Stimulated activated CD8-positive, alpha-beta memory T cell treated with anti-CD3 and anti-CD28 coated beads, Interleukin-15, amount 100 ng/mL, for 24 hours (primary cell): ENCODE results near the gene SLC30A9.

Experiments used
- DNase-seq: peaks from one replicate; pipeline ENCODE4 v3.0.0-alpha.2; 2020; ENCODE audit warnings: low read depth

The SLC30A9 gene

GRCh38 chr4:41999321-41999720 lies 9.0 kb downstream of the SLC30A9 start:
- DNase-seq, result no peak

DNA sequence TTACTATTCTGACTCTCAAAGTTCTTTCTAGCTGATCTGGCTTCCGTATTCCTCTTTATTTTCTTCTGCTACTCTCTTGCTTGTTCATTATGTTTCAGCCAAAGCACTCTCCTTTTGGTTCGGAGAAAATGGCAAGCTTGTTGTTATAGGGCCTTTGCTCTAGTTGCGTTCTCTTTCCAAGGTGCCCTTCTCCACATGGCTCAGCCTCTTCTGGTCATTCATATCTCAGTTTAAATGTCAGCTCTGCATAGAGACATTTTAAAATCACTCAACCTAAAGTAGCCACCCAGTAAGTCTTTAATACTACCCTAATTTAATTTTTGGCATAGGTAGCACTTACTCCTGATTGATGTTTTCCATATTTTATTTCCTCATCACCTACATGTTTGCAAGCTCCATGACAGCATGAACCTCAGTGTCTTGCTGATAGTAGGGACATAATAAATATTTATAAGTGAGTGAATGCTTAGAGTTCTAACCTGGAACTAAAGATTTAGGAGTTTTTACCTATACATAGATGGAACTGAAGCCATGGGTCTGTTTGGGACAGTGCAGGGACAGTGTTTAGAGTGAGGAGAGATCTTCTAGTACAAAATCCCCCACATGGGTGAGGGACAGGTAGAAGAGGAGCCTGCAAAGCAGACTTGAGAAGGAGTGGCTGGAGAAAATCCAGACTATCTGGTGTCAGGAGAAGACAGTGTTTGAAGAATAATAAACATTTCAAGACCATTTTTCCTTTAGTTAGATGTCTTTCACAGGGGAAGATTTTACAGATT lies 17.9 kb downstream of the SLC30A9 start:
- DNase-seq, result no peak

DNA sequence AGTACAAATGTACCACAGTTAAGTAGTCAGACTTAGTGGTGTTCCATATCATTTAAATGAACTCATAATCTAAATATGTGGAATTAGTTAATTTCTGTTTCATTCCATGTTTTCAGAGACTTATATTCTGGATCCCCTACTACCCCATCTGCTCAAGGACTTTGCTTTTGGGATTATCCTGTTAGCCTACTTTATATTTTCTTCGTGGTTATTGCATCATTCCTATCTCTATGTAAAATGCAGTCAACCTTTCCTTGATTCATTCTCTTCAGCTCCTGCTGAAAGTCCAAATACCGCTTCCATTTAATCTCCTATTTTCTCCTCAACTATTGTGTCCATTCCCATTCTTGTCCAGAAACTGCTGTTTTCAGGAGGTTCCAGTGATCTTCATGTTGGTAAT lies 25.1 kb downstream of the SLC30A9 start:
- no peak for DNase-seq

GRCh38 chr4:42018451-42018850 lies 28.1 kb downstream of the SLC30A9 start:
- DNase-seq, result no peak

DNA sequence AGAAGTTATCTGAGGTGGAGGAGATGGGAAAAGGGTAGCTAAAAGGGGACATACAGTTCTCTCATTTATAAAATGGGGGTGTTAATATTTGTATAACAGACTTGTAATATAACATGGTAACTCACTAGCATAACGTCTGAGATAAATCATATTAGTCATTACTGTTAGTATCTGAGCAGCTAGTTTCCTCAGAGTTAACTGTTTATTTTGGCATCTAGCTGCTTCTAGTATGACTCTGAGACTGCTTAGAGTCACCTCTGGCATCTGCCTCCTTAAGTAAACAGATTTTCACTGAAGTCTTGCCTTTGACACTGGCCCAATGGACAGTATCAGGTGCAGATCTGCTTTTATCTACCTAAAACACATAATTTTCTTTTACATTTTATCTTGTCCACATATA lies 58.1 kb downstream of the SLC30A9 start:
- DNase-seq, result no peak

- DNase-seq, result no peak
Measured at GRCh38 chr4:42050516-42051249, 60.4 kb downstream of the SLC30A9 start.

DNA sequence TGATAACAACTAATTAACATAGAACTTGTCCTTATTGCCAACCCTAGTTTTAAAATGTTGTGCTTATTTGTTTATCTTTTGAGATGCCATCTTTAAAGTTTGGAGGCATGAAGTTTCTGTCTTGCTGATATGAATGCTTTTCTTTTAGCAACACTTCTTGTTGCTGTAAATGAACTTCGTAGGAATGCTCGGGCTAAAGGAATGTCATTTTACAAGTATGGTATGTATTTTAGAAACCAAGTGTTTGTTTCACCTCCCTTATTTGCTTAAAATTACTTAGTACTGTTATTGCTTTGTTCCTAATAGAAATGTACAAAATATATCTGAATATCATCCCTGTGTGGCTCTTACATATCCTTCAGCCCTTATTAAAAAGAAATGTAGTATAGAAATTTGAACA lies 76.1 kb downstream of the SLC30A9 start:
- DNase-seq, result no peak

- DNase-seq, result no peak
Measured at GRCh38 chr4:42067264-42067663, 76.9 kb downstream of the SLC30A9 start.

DNA sequence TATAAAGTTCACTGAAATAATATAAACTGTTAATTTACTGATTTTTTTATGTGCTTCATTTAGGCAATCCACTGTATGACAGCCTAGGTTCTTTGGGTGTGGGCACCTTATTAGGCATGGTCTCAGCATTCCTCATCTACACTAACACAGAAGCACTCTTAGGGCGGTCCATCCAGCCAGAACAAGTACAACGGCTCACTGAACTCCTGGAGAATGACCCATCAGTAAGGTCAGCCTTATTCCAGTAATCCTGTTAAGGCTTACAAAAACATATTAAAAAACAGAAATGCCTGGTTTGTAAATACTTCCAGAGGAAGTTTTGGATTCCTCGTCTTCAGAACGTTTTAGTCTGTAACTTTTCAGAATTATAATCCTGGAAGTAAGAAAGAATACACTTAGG lies 80.1 kb downstream of the SLC30A9 start:
- DNase-seq, result no peak

- DNase-seq, result no peak
Measured at GRCh38 chr4:42074294-42074693, 84.0 kb downstream of the SLC30A9 start.

DNA sequence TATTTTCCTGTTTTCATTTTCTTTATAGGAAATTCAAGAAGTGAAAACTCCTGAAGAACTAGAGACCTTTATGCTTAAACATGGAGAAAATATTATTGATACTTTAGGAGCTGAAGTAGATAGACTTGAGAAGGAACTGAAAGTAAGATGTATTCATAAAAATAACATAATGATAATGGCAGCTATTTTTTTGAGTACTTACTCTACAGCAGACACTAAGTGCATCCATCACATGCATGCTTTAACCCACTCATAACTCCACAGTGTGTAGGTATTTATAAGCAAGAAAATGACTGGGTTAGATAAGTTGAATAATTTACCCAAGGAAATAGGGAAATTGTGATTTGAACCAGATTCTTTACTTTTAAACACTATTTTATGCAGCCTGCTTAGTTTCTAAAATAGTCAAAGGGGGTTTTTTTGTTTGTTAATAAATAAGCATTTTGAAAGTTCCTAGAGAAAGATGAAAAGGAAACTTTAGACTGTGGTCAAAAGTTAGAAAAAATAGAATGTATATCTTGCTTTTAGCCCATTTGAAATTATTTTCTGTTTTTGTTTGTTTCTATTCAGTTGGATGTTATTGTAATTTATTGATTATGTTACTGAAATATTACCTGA lies 88.0 kb downstream of the SLC30A9 start:
- no peak for DNase-seq

- no peak for DNase-seq
Measured at GRCh38 chr4:42080306-42080705, 90.0 kb downstream of the SLC30A9 start.

DNA sequence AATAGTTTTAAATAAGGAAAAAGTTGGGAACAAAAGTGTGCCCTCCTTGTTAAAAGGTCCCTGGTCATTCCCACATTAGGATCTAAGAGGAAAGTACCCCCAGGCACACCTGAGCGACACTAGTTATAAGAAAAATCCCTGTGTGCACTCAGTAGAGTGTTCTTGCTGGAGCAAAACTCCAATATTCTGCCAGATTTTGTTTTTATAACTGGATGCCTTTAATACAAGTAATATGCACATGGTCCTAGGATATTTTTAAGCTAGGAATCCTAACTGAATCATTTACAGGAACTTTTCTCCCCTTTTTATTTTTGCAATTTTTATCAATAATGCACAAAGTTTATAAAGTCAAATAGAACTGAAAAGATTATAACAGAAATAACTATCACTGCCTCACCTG lies 93.5 kb downstream of the SLC30A9 start:
- DNase-seq, result no peak

DNA sequence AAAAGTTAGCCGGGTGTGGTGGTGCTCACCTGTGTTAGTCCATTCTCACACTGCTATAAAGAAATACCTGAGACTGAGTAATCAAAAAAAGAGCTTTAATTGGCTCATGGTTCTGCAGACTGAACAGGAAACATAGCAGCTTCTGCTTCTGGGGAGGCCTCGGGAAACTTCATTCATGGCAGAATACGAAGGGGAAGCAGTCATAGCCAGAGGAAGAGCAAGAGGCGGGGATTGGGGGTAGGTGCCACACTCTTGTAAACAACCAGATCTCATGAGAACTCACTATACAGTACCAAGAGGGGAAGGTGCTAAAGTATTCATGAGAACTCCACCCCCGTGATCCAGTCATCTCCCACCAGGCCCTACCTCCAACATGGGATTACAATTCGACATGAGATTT lies 98.1 kb downstream of the SLC30A9 start:
- DNase-seq, result no peak

DNA sequence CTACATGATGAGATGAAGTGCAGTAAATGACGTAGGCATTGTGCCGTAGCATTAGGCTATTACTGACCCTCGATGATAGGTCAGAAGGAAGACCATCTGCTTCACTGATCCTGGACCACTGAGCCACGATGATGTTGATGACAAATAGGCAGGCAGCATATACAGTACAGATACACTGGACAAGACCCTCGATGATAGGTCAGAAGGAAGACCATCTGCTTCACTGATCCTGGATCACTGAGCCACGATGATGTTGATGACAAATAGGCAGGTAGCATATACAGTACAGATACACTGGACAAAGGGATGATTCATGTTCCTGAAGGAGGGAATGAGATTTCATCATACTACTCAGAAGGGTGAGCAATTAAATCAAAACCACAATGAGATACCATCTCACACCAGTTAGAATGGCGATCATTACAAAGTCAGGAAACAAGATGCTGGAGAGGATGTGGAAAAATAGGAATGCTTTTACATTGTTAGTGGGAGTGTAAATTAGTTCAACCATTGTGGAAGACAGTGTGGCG lies 111.2 kb downstream of the SLC30A9 start:
- DNase-seq, result no peak

- no peak for DNase-seq
Measured at GRCh38 chr4:42104521-42104920, 114.2 kb downstream of the SLC30A9 start.

GRCh38 chr4:42112846-42113245 lies 122.5 kb downstream of the SLC30A9 start:
- DNase-seq, result no peak

GRCh38 chr4:42119886-42120285 lies 129.6 kb downstream of the SLC30A9 start:
- DNase-seq, result no peak

- DNase-seq, result no peak
Measured at GRCh38 chr4:42122237-42122636, 131.9 kb downstream of the SLC30A9 start.

GRCh38 chr4:42123071-42123644 lies 132.8 kb downstream of the SLC30A9 start:
- DNase-seq, result no peak

DNA sequence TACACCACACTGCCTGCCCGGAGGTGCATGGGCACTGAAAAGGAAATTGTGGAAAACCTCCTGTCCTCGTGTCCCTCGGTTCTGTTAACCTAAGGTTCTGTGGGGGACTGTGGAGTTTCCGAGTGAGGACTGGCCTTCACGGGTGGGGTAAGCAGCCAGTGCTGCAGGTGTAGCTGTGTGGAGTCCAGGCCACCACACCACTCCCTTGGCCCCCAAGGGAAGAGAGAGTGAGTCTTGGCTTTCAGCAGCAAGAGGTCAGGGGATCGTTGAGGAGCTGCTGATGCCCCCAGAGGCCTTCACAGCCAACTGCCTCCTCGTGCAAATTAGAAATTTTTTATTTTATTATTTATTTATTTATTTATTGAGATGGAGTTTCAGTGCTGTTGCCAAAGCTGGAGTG lies 141.8 kb downstream of the SLC30A9 start:
- DNase-seq, result no peak

- DNase-seq, result no peak
Measured at GRCh38 chr4:42133006-42133405, 142.7 kb downstream of the SLC30A9 start.

DNA sequence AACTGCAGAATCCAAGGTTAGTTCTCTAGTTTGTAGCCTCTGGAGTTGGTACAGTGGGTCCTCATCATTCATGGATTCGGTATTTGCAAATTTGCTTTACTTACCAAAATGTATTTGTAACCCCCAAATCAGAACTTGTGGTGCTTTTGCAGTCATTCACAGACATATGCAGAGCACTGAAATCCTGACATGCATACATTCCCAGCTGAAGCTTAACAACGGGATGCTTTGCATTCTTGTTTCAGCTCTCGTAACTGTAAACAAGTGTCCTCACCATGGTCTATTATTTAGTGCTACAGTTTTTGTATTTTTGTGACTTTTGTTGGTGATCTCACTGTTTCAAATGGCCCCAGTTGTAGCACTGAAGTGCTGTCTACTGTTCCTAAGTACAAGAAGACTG lies 146.0 kb downstream of the SLC30A9 start:
- no peak for DNase-seq
